ENCODE measurements around the gene CDK6. TPM values are rescaled to one million over a fixed set of nuclear protein-coding genes. Genes with fewer than 3 reads are reported as not detected.

The CDK6 gene
- total RNA-seq, 4 donors from 2014 or later, result 11.2 to 18.5 (median 13.2) TPM

GRCh38 chr7:92809760-92810573 lies 26.4 kb downstream of the CDK6 start:
- no peak for TF ChIP-seq POLR2A (IDR thresholded peaks at IDR 0.05)
- TF ChIP-seq, protein P1, sequence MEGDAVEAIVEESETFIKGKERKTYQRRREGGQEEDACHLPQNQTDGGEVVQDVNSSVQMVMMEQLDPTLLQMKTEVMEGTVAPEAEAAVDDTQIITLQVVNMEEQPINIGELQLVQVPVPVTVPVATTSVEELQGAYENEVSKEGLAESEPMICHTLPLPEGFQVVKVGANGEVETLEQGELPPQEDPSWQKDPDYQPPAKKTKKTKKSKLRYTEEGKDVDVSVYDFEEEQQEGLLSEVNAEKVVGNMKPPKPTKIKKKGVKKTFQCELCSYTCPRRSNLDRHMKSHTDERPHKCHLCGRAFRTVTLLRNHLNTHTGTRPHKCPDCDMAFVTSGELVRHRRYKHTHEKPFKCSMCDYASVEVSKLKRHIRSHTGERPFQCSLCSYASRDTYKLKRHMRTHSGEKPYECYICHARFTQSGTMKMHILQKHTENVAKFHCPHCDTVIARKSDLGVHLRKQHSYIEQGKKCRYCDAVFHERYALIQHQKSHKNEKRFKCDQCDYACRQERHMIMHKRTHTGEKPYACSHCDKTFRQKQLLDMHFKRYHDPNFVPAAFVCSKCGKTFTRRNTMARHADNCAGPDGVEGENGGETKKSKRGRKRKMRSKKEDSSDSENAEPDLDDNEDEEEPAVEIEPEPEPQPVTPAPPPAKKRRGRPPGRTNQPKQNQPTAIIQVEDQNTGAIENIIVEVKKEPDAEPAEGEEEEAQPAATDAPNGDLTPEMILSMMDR (IDR thresholded peaks at IDR 0.05), result no peak
- Histone ChIP-seq H3K9me3 (no peaks in the 10 kb centered on the region), H3K27me3 (no peaks in the 10 kb centered on the region), H3K4me3 (replicated peaks in 1 of 3) (no peak overlapping the region), H3K36me3 (no peaks in the 10 kb centered on the region), H3K4me1 (peaks cover 12% of the 10 kb centered on the region in 2 donors), H3K27ac (peak overlapping the region in 1 of 3 donors; percentile 32)
- WGBS, 2 donors, result 68 to 69% methylated on average over 10 of the region's 10 CpGs
- peak; percentile 36 to 58 for DNase-seq
- intact Hi-C loops (cut with DNase I), result no loop called here

- no peak for TF ChIP-seq POLR2A (IDR thresholded peaks at IDR 0.05)
- TF ChIP-seq, protein P1 (IDR thresholded peaks at IDR 0.05), result no peak
- no peak for DNase-seq
- peaks cover 12% of the 10 kb centered on the region in 2 donors for H3K4me1 ChIP-seq
- intact Hi-C loops (cut with DNase I), result no loop called here
- no peaks in the 10 kb centered on the region for H3K9me3 ChIP-seq
- no peaks in the 10 kb centered on the region for H3K36me3 ChIP-seq
- H3K27me3 ChIP-seq, result no peaks in the 10 kb centered on the region
- H3K27ac ChIP-seq, result peak overlapping the region in 2 of 3 donors; percentile 32 to 40
- no peak overlapping the region for H3K4me3 ChIP-seq (replicated peaks in 1 of 3)
Observed at GRCh38 chr7:92809397-92809759, 27.0 kb downstream of the CDK6 start.

- H3K27me3 ChIP-seq, result no peaks in the 10 kb centered on the region
- intact Hi-C loops (cut with DNase I), result no loop called here
- H3K36me3 ChIP-seq, result no peaks in the 10 kb centered on the region
- no peak overlapping the region for H3K4me3 ChIP-seq (replicated peaks in 1 of 3)
- H3K9me3 ChIP-seq, result no peaks in the 10 kb centered on the region
- peaks cover 12% of the 10 kb centered on the region in 2 donors for H3K4me1 ChIP-seq
- H3K27ac ChIP-seq, result no peak overlapping the region
- TF ChIP-seq, protein P1 (IDR thresholded peaks at IDR 0.05), result no peak
- DNase-seq, result no peak
Observed at GRCh38 chr7:92808635-92809034, 27.7 kb downstream of the CDK6 start.

DNA sequence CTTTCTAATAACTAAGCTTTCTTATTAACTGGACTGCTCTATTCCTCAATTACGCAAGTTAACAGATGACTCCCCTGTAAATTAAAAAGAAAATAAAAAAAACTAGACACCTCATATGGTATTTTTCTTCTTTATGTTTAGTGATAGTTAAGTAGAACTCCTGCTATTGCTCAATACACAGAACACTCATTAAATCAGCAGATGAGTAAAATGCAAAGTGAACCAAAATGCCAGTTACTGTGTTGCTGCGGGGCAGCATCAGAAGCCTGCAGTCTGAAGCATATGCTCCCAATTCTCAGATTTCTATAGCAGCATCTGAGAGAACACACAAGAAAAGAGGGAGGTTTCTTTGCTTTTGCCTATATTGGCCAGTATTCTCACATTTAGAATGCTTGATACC lies 28.4 kb downstream of the CDK6 start:
- Histone ChIP-seq H3K9me3 (no peaks in the 10 kb centered on the region), H3K27me3 (no peaks in the 10 kb centered on the region), H3K4me3 (replicated peaks in 1 of 3) (no peak overlapping the region), H3K4me1 (peaks cover 12% of the 10 kb centered on the region in 2 donors), H3K36me3 (no peaks in the 10 kb centered on the region), H3K27ac (no peak overlapping the region)
- intact Hi-C loops (cut with DNase I), result no loop called here
- WGBS, 2 donors, result 92 to 94% methylated on average over 2 of the region's 2 CpGs
- DNase-seq, result no peak
- TF ChIP-seq POLR2A (IDR thresholded peaks at IDR 0.05), result no peak
- TF ChIP-seq, protein P1 (IDR thresholded peaks at IDR 0.05), result no peak

DNA sequence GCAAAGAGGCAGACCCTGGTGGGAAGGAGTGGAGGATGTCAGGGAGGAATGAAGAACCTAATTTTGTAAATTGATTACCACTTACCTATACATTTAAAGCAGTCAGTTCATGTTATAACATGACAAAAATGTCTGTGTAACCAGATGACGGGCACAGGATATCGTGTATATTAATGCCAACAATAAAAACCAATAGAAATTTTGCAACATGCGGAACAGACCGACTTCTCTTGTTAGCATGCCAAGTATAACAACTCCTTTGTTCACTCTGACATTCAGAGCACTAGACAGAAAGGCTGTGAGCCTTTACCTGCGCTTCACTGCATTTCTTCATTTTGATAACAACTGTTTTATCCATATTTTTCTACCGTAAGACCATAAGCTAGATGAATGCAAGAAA lies 29.9 kb downstream of the CDK6 start:
- H3K36me3 ChIP-seq, result no peaks in the 10 kb centered on the region
- no peaks in the 10 kb centered on the region for H3K9me3 ChIP-seq
- 93 to 95% methylated on average over 6 of the region's 6 CpGs for WGBS, 2 donors
- intact Hi-C loops (cut with DNase I), result no loop called here
- no peaks in the 10 kb centered on the region for H3K27me3 ChIP-seq
- TF ChIP-seq POLR2A (IDR thresholded peaks at IDR 0.05), result no peak
- TF ChIP-seq, protein P1 (IDR thresholded peaks at IDR 0.05), result no peak
- peaks cover 12% of the 10 kb centered on the region in 2 donors for H3K4me1 ChIP-seq
- H3K27ac ChIP-seq, result no peak overlapping the region
- H3K4me3 ChIP-seq (replicated peaks in 1 of 3), result no peak overlapping the region
- no peak for DNase-seq

Data from thyroid gland (tissue), 4 donors.